Ascending aorta (tissue), 2 donors: ENCODE results near the gene BRWD1. TPM values are rescaled to one million over a fixed set of nuclear protein-coding genes. Genes with fewer than 3 reads are reported as not detected.

Experiments used
- DNase-seq, 2 donors: peaks; one replicate each; pipeline ENCODE4 v3.0.0-alpha.2; 2019; ENCODE audit warnings: low spot score in 2 of 2
- H3K27ac ChIP-seq, 2 donors: fragments of 200-600 bp; sonication (generic); one replicate each; pipeline ENCODE4 v1.5.1; 2016 to 2017; ENCODE audit warnings: mild to moderate bottlenecking in 1 of 2
- H3K27me3 ChIP-seq: fragments of 200-600 bp; sonication (generic); one replicate; pipeline ENCODE4 v1.5.1; 2017
- H3K36me3 ChIP-seq, 2 donors: fragments of 200-600 bp; sonication (generic); one replicate each; pipeline ENCODE4 v1.5.1; 2016
- H3K4me1 ChIP-seq, 2 donors: fragments of 200-600 bp; sonication (generic); one replicate each; pipeline ENCODE4 v1.5.1; 2016 to 2017; ENCODE audit warnings: mild to moderate bottlenecking in 1 of 2
- H3K4me3 ChIP-seq, 2 donors: fragments of 200-600 bp; sonication (generic); one replicate each; pipeline ENCODE4 v1.5.1; 2016 to 2017; ENCODE audit warnings: mild to moderate bottlenecking in 1 of 2
- H3K9me3 ChIP-seq, 2 donors: fragments of 200-600 bp; sonication (generic); one replicate each; pipeline ENCODE4 v1.5.1; 2016
- intact Hi-C: fragments of 100-400 bp; cut with DNase I; formaldehyde crosslinking; loops from one replicate; pipeline ENCODE4 v1.15.1; 2023
- total RNA-seq: library from RNA; depleted of rRNA; stranded (reverse); fragments of >200 nt; gene quantifications from one replicate; pipeline ENCODE4 v1.1.0, GENCODE V29; 2016
- TF ChIP-seq, protein P1 (sequence below), 3 experiments: fragments of 200-600 bp in 2 of 3; fragments of 450-650 bp in 1 of 3; sonication (generic) in 2 of 3; IDR thresholded peaks; one replicate each; pipeline ENCODE4 v1.5.1; 2016 to 2019; ENCODE audit warnings: antibody characterized with exemption in 3 of 3, mild to moderate bottlenecking in 1 of 3, moderate library complexity in 1 of 3

The BRWD1 gene
- total RNA-seq, 1 donor from 2014 or later, result 15.4 TPM

DNA sequence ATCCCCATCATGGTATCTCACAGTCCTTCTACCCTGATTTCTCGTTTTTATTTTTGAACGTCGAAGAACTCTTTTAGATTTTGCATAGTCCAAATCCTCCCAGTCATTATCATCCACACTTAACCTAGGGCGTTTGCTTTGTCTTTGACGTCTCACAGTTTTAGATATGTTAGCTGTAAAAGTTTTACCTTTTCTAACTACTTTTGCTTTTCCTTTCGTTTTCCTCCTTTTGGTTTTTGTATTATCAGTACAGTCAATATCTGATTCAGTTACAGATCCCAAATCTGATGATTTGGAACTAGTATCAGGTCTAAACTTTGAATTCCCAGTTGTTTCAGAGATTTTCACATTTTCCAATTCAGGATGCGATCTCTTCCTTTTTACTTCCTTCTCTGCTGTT is 117.1 kb downstream of the BRWD1 start:
- Histone ChIP-seq H3K27ac (no peak overlapping the region), H3K9me3 (no peaks in the 10 kb centered on the region), H3K4me3 (no peak overlapping the region), H3K27me3 (no peaks in the 10 kb centered on the region), H3K4me1 (no peaks in the 10 kb centered on the region), H3K36me3 (peaks cover 47 to 51% of the 10 kb centered on the region in 2 donors)
- TF ChIP-seq, protein P1, sequence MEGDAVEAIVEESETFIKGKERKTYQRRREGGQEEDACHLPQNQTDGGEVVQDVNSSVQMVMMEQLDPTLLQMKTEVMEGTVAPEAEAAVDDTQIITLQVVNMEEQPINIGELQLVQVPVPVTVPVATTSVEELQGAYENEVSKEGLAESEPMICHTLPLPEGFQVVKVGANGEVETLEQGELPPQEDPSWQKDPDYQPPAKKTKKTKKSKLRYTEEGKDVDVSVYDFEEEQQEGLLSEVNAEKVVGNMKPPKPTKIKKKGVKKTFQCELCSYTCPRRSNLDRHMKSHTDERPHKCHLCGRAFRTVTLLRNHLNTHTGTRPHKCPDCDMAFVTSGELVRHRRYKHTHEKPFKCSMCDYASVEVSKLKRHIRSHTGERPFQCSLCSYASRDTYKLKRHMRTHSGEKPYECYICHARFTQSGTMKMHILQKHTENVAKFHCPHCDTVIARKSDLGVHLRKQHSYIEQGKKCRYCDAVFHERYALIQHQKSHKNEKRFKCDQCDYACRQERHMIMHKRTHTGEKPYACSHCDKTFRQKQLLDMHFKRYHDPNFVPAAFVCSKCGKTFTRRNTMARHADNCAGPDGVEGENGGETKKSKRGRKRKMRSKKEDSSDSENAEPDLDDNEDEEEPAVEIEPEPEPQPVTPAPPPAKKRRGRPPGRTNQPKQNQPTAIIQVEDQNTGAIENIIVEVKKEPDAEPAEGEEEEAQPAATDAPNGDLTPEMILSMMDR (IDR thresholded peaks at IDR 0.05), result no peak
- intact Hi-C loops, result no loop called here
- no peak for DNase-seq

DNA sequence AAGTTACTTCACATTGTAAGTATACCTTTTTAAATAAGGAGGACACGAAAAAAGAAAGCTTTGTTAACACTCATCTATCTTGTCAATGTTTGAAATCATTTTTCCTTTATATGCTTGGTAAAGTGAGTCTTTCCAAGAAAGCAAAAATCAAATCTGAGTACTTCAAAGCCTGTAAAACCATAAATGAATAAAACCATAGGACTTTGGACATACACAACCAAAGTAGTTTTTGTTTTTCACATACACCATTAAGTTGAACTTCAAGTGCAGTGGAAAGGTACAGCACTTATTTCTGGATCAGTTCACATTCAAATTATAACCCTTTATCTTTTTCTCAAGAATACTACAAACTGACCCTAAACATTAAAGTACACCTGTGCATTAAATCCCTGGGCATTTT is 120.1 kb downstream of the BRWD1 start:
- Histone ChIP-seq H3K27me3 (no peaks in the 10 kb centered on the region), H3K4me3 (no peak overlapping the region), H3K36me3 (peaks cover 23 to 24% of the 10 kb centered on the region in 2 donors), H3K4me1 (peaks cover 0 to 3% of the 10 kb centered on the region in 2 donors), H3K9me3 (no peaks in the 10 kb centered on the region), H3K27ac (no peak overlapping the region)
- intact Hi-C loops, result no loop called here
- TF ChIP-seq, protein P1 (IDR thresholded peaks at IDR 0.05), result no peak
- no peak for DNase-seq

DNA sequence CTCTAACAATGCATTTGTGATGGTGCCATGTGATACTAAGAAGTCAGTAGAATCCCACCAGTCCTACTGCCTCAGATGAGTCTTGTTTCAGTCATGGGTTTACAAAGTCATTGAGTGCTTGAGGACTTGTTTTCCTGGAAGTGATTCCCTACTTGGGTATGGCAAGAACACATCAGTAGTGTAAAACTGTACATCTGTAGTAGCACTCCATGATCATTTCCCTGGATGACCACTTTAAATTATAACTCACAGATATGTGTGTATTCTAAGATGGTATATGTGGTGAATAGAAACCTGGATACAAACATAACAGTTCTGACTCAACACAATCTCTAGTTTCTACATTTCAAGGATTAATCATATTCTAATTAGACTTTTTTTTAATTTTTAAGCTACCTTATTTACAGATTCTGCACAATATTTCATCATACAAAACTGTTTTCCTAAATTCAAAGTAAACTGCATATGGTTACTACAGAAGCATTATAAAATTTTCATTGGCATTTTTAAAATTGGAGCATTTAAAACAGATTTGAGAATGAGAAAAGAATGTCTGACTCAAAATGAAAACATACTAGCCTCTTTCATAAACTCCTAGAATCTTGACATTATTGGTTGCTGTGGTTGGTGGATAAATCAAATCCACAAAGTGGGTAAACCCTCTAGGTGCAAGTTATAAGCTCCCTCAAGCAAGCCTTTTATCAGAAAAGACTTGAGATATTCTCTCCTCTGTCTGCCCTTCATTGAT is 123.4 kb downstream of the BRWD1 start:
- intact Hi-C loops, result loop anchor here (10.0 kb wide), 1 partner anchor 195 kb away; a partner anchor contains a TSS
- Histone ChIP-seq H3K4me3 (no peak overlapping the region), H3K36me3 (peaks cover 0 to under 1% of the 10 kb centered on the region in 2 donors), H3K27me3 (no peaks in the 10 kb centered on the region), H3K27ac (peak overlapping the region in 1 of 2 donors; percentile 25), H3K9me3 (no peaks in the 10 kb centered on the region), H3K4me1 (peaks cover 0 to 3% of the 10 kb centered on the region in 2 donors)
- TF ChIP-seq, protein P1 (IDR thresholded peaks at IDR 0.05), result no peak
- DNase-seq, result no peak

DNA sequence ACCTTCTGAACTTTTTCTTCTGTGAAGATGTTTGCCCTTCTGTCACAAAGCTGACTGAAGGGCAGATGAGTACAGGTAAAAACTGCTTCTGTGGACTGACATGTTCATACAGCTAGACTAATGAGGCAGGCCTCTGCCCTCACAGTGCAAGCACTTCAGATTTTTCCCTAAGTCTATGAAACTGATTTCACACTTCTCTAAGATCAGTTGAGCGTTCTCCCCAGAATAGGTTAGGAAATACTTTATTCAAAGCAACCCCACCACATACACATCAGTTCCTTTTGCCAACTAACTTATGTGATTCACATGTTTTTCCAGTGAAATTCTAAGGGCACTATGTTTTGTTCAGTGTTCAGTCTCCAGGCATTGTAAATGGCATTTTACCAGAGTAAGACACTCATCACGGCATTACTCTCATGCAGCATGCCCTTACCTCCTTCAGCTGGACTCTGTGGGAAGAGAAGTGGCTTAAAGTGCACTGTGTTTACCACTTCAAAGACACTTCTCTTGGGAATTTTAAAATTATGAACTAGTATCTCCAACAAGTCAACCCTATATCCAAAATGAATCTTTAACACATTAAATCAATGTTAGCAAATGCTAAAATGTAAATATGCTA is 124.8 kb downstream of the BRWD1 start:
- intact Hi-C loops, result loop anchor here (10.0 kb wide), 1 partner anchor 196 kb away; a partner anchor contains a TSS
- TF ChIP-seq, protein P1 (IDR thresholded peaks at IDR 0.05), result no peak

DNA sequence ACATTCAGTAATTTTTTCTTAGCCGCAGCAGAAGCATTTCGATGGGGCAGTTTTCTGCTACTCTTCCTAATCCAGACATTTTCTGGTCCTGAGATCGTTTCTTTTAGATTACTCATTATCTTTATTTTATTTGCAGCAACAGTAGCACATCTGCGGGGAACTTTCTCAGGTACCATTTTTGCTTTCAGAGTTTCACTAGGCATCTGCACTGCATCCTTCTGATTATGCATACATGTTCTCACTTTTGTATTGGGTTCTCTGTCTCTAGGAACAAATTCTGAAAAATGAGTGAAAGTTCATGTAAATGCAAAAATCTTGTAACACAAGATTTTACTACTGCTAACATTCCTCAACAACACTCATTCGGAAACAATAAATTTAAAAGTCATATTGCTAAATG is 126.3 kb downstream of the BRWD1 start:
- TF ChIP-seq, protein P1 (IDR thresholded peaks at IDR 0.05), result no peak
- DNase-seq, result no peak
- Histone ChIP-seq H3K4me1 (peaks cover 0 to 8% of the 10 kb centered on the region in 2 donors), H3K27me3 (no peaks in the 10 kb centered on the region), H3K36me3 (no peaks in the 10 kb centered on the region), H3K27ac (no peak overlapping the region), H3K4me3 (no peak overlapping the region), H3K9me3 (no peaks in the 10 kb centered on the region)
- intact Hi-C loops, result loop anchor here (10.0 kb wide), 1 partner anchor 198 kb away; a partner anchor contains a TSS

More for the DNA sequence above, 124.8 kb downstream of the BRWD1 start:
- H3K4me3 ChIP-seq, result no peak overlapping the region
- no peak for DNase-seq
- H3K27me3 ChIP-seq, result no peaks in the 10 kb centered on the region
- H3K9me3 ChIP-seq, result no peaks in the 10 kb centered on the region
- no peak overlapping the region for H3K27ac ChIP-seq
- H3K4me1 ChIP-seq, result peaks cover 0 to 3% of the 10 kb centered on the region in 2 donors
- no peaks in the 10 kb centered on the region for H3K36me3 ChIP-seq
